Brain pericyte (primary cell): ENCODE data around the gene CXCR5.

ENCODE experiments used
- DNase-seq: peaks from one replicate; pipeline ENCODE4 v3.0.0-alpha.2; 2012; ENCODE audit warnings: low read depth, low spot score

Gene CXCR5

GRCh38 chr11:118876286-118876685, 7.4 kb upstream of the CXCR5 start:
- DNase-seq = no peak

DNA sequence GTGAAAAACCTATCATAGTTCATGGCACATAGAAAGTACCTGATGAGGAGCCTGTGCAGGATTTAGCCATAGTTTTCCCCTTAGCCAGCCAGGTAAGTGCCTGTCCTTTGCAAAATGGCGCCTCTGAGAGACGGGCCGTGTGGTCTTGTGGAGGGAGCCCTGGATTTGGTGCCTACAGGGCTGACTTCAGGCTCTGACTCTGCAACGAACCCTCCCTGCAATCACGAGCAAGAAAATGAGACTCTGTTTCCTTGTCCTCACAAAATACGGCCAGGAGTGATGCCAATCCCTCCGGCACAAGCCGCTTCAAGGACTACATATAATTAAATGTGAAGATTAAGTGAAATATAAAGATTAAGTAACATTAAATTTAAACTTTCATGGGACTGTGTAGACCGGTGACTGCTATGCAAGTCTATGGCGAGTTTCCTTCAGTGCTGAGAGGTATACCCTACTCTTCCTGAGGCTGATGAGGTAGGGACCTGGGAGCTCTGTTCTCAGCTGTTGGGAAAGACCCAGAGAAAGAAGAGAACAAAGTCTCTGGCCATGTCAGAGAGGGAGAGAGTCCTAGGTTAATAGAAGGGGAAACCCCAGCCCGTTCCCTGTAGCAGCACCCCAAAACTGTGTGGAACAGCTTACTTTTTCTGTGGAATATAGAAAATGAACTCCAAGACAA, 6.1 kb upstream of the CXCR5 start:
- DNase-seq = no peak

DNA sequence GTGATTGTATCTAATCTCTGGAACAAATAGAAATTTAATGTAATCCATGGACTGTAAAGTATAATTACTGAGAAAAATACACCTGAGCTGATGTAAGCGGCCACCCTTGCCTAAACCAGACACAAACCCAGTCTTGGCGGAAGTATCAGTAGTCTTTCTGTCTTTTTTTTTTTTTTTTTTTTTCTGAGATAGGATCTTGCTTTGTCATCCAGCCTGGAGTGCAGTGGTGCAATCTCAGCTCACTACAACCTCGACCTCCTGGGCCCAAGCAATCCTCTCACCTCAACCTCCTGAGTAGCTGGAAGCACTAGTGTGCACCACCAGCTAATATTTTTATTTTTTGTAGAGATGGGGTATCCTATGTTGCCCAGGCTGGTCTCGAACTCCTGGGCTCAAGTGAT, 5.5 kb upstream of the CXCR5 start:
- no peak for DNase-seq

DNA sequence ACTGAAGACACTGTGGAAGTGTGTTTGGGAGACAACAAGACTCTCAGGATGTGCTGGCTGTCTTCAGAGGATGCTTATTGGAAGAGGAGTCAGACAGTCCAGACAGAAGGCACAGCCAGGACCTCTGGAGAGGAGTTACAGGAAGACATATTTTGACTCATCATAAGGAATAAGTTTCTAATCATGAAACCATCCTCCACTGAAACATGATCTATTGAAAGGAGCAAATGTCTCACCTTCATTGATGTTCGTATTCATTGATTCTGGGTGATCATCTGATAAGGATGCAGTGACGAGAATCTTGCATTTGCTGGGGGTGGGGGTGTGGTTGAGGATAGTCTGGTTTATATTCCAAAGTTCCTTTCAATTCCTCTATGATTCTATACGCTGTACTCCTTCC, 2.5 kb upstream of the CXCR5 start:
- DNase-seq = no peak

GRCh38 chr11:118882491-118882890, 1.2 kb upstream of the CXCR5 start:
- DNase-seq = no peak

DNA sequence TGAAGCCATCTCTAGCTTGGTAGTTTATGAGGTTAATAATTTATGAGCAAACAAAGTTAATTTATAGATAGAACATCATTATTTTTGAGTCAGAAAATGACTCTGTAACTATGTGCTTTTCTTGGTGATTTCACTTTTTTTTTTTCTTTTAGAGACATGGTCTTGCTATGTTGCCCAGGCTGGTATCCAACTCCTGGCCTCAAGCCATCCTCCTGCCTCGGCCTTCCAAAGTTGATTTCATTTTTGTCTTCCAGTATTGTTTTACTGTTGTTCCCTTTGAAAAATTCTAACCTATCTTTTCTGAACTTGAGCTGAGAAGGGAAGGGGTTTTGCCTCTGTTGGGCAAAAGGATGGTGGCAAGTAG, 706 bp upstream of the CXCR5 start:
- DNase-seq = no peak

GRCh38 chr11:118884875-118885274, 1.2 kb downstream of the CXCR5 start:
- no peak for DNase-seq

- no peak for DNase-seq
Observed at GRCh38 chr11:118885319-118885718, 1.6 kb downstream of the CXCR5 start.

GRCh38 chr11:118885831-118886565, 2.3 kb downstream of the CXCR5 start:
- DNase-seq = no peak

DNA sequence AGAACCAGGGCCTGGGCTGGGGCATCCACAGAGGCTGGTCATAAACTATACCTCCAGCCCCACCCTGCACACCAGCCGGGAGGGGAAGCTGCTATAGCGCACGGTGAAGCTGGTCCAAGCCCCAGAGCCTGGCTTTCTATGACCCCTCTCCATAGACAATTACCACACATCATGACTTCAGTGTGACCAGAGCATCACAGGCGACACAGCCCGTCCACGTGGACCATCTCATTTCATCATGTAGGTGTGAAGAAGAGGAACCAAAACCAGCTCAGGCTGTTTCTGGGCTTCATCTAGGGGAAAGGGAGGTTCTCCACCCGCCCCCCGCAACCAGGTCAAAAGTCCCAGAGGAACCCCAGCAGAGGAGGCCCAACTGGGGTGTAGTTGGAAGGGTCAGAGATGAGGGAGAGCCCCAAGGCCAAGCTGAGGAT, 3.0 kb downstream of the CXCR5 start:
- no peak for DNase-seq

DNA sequence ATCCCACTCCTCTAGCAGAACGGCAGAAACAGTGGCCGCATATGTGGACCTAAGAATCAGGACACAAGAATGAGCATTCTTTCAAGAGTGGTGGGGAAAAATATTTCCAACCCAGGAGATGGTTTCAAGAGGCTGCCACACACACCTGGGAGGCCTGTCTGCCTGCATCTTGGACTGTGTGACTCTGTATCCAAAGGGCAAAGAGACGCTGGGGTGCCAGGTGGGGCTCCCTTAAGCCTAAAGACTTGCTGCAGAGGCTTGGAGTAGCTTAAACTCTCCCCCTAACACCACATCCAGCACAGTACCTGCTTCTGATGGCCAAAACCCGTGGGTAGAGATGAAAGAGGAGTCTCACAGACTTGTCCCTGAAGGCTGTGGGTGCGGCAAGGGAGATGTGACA, 3.5 kb downstream of the CXCR5 start:
- no peak for DNase-seq

- no peak for DNase-seq
Observed at GRCh38 chr11:118888398-118888797, 4.7 kb downstream of the CXCR5 start.

DNA sequence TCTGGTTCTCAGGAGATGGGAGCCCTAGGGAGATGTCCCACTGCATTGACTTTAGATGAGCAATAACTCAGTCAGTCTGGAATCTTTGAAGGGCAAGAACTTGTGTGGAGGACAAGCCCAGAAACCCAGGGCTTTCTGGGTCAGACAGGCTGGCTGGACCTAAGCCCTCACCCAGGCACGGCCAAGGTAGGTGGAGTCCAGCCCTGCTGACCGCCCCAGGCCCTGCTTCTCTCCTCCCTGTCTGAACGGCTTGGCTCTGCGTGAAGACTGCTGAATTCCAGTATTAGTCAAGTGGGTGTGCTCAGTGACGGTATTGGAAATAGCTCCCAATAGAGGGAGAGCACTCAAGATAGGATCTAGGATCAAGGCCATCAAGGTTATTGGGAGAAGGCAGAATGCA, 6.1 kb downstream of the CXCR5 start:
- no peak for DNase-seq

- DNase-seq = no peak
Observed at GRCh38 chr11:118892514-118892913, 8.8 kb downstream of the CXCR5 start.

DNA sequence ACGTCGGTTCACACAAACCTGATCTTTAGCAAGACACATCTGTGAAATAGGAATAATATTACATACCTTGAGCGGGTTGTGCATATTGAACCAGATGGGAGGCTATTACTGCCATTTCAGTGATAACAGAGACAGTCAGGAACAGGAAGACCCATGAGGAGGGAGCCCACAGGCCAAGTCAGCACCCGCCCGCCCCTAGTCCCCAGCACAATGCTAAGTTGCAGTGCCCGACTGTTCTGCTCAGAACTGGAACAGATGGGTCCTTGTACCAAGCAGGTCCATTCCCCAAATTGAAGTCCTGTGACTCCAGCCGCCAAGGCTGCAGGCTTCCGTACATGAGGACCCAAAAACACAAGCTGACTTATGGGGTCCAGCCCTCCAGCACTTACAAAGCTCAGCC, 9.3 kb downstream of the CXCR5 start:
- DNase-seq = no peak

DNA sequence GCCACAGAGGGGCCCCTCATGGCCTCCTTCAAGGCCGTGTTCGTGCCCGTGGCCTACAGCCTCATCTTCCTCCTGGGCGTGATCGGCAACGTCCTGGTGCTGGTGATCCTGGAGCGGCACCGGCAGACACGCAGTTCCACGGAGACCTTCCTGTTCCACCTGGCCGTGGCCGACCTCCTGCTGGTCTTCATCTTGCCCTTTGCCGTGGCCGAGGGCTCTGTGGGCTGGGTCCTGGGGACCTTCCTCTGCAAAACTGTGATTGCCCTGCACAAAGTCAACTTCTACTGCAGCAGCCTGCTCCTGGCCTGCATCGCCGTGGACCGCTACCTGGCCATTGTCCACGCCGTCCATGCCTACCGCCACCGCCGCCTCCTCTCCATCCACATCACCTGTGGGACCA, 10.0 kb downstream of the CXCR5 start:
- no peak for DNase-seq

- DNase-seq = no peak
Observed at GRCh38 chr11:118894192-118894591, 10.5 kb downstream of the CXCR5 start.

GRCh38 chr11:118895093-118896039, 11.7 kb downstream of the CXCR5 start:
- DNase-seq = no peak

GRCh38 chr11:118896472-118896913, 12.8 kb downstream of the CXCR5 start:
- DNase-seq = no peak

- no peak for DNase-seq
Observed at GRCh38 chr11:118896921-118897591, 13.4 kb downstream of the CXCR5 start.

DNA sequence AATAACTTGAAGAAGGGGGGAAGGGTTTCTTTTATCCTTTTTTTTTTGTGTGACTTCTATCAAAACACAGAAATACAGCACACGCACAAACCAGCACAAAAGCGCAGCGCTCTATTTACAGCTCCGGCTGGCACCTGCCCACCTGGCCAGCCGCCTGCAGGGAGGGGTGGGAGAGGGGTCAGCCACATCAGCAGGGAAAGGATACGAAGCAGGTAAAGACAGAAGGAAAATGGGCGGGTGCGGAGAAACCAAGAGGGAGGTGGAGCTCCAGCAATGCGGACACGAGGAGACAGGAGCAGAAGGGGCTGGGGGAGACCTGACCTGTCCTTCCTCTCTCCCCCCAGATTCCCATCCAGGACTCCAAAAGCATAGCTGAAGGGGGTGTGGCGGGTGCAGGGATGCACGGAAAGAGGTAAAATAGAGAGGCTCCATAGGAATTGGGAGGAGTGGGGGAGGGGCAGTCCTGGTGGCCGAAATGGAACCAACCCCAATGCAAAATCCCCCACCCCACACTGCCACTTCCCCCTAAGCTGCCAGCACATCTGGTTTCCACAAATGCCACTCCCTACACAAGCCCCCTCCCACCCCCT, 14.1 kb downstream of the CXCR5 start:
- DNase-seq = no peak
